Urinary bladder (tissue), 4 donors: ENCODE measurements around the gene LARP4B. TPM values are rescaled to one million over a fixed set of nuclear protein-coding genes. Genes with fewer than 3 reads are reported as not detected.

Experiments
- DNase-seq: peaks from one replicate; pipeline ENCODE4 v3.0.0-alpha.2; 2015; ENCODE audit errors: extremely low spot score
- H3K27ac ChIP-seq: one replicate; pipeline ENCODE4 v1.5.1; 2013; ENCODE audit warnings: low read depth, mild to moderate bottlenecking, moderate library complexity
- H3K36me3 ChIP-seq: one replicate; pipeline ENCODE4 v1.6.1; 2013; ENCODE audit warnings: mild to moderate bottlenecking, moderate library complexity; ENCODE audit not compliant: insufficient read depth
- H3K4me1 ChIP-seq: one replicate; pipeline ENCODE4 v1.6.1; 2013; ENCODE audit warnings: mild to moderate bottlenecking, moderate library complexity; ENCODE audit not compliant: insufficient read depth
- H3K4me3 ChIP-seq: one replicate; pipeline ENCODE4 v1.5.1; 2013; ENCODE audit warnings: low read depth, low read length
- WGBS: extraction: QIAGEN DNeasy Blood & Tissue Kit; methylation state at CpG from one replicate; pipeline ENCODE4 v1.1.7; 2013; 5-methylcytosine and 5-hydroxymethylcytosine counted together
- polyA plus RNA-seq: library from polyadenylated mRNA; stranded (reverse); fragments of 200-250 nt; gene quantifications from one replicate; pipeline ENCODE4 v1.2.3, GENCODE V29; 2013
- total RNA-seq: library from RNA; depleted of rRNA; stranded (reverse); fragments of >200 nt; gene quantifications from one replicate; pipeline ENCODE4 v1.2.3, GENCODE V29; 2014
- donor health status: healthy with polysubstance abuse.
- donor health status: healthy.

The LARP4B gene
- total and polyA plus RNA-seq, 2 donors: 19.1 to 28.4 TPM

DNA sequence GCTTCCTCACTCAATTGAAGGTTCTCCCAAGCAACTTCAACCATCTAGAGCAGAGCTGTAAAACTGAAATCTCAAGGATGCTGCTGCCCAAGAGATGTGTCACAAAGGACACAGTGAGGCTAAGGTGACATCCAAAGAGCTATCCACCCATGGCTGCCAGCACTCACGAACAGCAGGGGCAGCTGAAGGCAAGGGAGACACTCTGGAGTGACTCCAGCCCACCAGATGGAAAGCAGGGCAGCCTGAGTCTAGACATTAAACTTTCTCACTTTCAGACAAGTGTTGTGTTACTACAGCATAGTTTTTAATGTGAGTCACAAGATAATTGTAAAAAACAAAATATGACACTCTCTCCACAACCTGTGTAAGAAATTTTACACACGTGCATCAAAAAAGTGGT, 113.5 kb downstream of the LARP4B start:
- WGBS: 84% methylated on average over 2 of the region's 2 CpGs
- H3K4me3 ChIP-seq: no peak overlapping the region
- H3K4me1 ChIP-seq: no peaks in the 10 kb centered on the region
- H3K27ac ChIP-seq: no peak overlapping the region
- peaks cover 9% of the 10 kb centered on the region for H3K36me3 ChIP-seq
- no peak for DNase-seq

DNA sequence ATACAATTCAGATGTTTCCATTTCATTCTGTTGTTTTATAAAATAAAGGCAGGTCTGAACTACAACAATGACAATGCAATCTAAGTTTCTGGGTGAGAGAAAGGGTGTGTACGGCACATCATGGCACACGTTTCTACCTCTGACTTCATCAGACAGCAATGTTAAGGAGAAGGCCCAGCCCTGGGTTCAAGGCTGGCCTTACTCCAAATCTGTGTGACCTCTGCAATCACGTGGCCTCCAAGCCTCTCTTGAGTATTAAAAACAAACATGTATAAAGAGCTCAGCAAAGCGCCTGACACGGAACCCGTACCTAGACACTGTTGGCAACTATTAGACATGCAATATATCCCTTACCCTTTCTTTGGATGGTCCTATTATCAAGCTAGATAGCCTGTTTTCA, 114.1 kb downstream of the LARP4B start:
- WGBS: 79% methylated on average over 6 of the region's 6 CpGs

DNA sequence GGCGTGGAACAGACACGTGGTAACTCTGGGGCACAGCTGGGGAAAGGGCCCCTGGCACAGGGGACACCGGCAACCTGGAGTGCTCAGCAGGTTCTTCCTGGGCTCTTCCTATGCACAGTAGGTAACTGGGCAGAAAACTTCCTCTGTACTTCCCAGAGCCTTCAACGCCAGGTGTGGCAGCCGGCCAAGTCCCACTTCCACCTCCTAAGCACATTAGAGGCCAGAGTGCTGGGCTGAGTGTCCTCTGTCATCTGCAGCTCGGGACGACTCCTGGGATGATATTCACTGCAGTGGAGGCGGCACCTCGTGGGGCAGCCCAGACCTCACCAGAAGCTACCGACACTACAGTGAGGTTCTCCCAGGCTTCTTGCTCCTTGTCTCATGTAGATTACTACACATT, 114.5 kb downstream of the LARP4B start:
- H3K27ac ChIP-seq: no peak overlapping the region
- DNase-seq: no peak
- H3K4me1 ChIP-seq: no peaks in the 10 kb centered on the region
- peaks cover 9% of the 10 kb centered on the region for H3K36me3 ChIP-seq
- no peak overlapping the region for H3K4me3 ChIP-seq
- 87% methylated on average over 10 of the region's 10 CpGs for WGBS

More for the DNA sequence above, 114.1 kb downstream of the LARP4B start:
- H3K36me3 ChIP-seq: peaks cover 9% of the 10 kb centered on the region
- no peak overlapping the region for H3K4me3 ChIP-seq
- no peak overlapping the region for H3K27ac ChIP-seq
- DNase-seq: no peak
- H3K4me1 ChIP-seq: no peaks in the 10 kb centered on the region

DNA sequence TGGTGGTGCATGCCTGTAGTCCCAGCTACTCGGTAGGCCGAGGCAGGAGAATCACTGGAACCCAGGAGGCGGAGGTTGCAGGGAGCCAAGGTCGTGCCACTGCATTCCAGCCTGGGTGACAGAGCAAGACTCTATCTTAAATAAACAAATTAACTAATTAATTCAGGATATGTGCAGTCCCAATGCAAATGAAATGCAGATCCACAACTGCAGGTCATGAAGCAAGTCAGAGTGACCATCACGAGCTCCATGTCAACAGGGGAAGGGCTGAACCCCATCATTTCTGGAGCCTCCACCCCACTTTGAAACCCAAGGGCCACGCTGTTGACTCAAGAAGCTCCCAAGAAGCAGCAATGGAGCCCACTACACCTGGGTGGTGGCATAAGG, 115.4 kb downstream of the LARP4B start:
- peaks cover 9% of the 10 kb centered on the region for H3K36me3 ChIP-seq
- no peak for DNase-seq
- 92% methylated on average over 6 of the region's 6 CpGs for WGBS
- H3K4me3 ChIP-seq: no peak overlapping the region
- H3K4me1 ChIP-seq: no peaks in the 10 kb centered on the region
- no peak overlapping the region for H3K27ac ChIP-seq

DNA sequence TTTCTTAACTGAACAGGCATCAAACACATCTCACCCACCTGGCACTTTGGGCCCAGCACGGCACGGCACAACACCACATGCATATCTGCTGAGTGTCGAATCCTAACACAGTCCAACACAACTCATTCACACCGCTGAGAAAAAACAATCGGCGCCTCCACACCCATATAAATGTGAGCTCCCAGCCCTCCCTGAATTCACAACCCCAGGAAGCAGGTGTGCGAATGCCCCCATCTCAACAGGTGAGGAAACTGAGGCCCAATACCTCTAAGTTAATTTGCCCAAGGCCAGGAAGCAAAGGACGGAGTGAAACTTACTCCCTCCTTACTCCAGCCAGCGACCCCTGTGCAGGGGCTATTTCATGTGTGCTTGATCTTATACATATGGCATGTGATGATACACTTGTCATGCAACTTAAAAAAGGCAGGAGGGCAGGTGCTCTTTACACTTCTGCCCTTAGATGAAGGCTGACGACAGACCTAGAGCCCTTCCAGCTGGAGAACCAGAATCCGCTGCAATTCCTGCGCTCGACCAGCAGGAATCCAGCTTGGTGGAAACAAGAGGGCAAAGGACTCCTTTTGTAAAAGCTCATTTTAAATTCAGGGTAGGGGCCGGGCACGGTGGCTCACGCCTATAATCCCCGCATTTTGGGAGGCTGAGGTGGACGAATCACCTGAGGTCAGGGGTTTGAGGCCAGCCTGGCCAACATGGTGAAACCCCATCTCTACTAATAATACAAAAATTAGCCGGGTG, 116.0 kb downstream of the LARP4B start:
- no peak overlapping the region for H3K27ac ChIP-seq
- no peak for DNase-seq
- H3K36me3 ChIP-seq: peaks cover 9% of the 10 kb centered on the region
- no peaks in the 10 kb centered on the region for H3K4me1 ChIP-seq
- H3K4me3 ChIP-seq: no peak overlapping the region
- WGBS: 94% methylated on average over 19 of the region's 19 CpGs

DNA sequence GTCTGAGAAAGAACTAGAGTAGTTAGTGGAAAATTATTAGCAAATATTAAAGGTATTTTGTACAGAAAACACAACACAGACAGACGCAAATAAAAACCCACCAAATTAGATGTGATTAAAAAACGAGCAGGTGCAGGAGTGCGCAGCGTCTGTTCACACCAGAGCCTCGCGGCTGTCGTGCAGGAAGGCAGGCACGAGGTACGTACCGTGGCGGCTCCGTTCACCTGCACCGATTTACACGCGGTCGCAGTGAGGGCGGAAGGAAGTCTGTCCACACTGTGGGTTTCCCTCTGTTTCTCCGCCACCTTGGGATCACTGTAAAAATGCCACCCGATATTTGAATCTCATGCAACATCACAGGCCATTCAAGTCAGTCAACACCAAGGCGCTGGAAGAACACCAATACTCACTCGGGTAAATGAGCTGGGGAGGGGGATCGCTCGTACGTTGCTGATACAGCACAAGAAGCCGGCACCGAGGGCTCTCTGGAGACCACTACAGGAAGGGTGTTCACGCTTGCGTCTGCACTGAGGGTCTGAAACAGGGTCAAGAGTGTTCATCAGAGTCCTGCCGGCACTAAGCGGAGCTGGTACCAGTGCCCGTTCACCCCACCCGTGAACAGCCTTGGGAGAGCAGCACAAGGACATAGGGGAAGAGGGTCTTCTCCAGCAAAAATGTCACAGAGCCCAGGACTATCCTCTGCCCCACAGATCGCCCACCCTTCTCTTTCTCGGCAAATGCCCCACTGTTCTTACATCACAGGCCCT, 116.8 kb downstream of the LARP4B start:
- peaks cover 9% of the 10 kb centered on the region for H3K36me3 ChIP-seq
- no peak overlapping the region for H3K4me3 ChIP-seq
- no peak for DNase-seq
- no peaks in the 10 kb centered on the region for H3K4me1 ChIP-seq
- 96% methylated on average over 34 of the region's 34 CpGs for WGBS
- no peak overlapping the region for H3K27ac ChIP-seq

DNA sequence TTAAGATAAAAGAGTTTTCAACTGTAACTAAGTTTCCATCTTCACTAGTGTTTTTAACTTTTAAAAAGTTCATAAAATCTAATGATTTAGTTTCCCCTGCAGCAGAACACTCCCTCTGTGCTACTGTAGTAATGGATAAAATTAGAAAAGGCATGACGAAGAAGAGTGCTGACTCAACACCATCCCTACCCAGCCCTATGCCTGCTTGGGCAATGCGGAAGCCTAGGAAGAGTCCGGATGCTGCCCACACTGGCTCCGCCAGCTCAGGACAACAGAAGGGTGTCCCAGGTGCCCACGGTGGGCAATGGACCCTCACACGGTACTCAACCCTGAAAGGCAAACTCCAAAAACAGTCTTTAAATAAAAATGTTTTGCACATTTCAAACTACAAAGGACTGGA, 118.2 kb downstream of the LARP4B start:
- 93% methylated on average over 6 of the region's 6 CpGs for WGBS
- Histone ChIP-seq H3K4me3 (no peak overlapping the region), H3K27ac (no peak overlapping the region), H3K4me1 (no peaks in the 10 kb centered on the region), H3K36me3 (peaks cover 8% of the 10 kb centered on the region)
- DNase-seq: no peak

DNA sequence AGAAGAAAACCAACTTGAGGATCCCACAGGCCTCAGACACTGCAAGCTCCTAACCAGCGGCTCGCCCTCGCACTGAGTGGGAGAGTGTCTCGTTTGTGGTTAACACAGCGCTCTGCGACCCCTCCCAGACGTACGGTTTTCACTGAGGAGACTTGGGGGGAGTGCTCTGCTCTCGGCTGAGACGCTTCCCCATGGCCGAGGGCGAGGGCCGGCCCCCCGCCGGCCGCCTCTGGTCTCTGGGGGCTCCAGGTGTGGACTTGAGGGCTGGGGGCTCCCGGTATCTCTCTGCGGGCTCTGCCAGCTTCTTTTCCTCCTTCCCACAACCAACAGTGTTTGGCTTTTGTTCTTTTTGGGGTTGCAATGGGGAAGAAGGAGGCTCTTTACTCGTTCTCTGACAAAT, 118.7 kb downstream of the LARP4B start:
- no peak overlapping the region for H3K27ac ChIP-seq

DNA sequence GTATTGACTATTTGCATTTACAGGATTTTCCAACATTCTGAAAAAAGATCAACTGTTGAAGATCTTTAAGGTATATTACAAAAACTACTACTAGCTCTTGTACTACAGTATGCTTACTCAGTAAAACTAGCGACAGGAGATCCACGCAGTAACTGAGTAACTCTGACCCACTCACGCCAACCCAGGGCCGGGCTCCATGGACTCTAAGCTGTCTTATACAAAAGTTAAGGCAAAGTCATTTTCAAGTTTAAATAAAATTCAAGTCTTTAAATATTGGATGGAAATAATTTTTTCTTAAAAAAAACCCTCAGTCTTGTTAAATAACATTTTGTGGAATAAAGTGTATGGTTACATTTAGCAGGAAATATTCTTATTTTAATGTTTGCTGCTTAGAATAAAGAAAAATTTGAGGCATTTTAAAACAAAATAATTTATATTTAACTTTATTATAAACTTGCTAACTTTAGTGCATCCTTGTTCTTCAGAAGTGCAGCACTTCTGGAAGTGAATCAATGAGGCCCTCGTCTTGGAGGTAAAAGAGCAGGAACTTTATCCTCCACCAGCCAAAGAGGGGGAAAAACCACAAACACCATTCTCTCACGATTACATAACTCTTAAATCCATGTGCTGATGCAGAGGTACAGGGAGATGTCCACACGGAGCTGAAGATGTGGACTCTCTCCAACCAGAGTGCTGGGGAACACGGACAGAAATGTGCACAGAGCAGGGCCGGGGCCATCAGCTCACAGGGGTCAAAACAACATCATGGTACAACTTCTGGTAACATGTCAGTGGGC, 119.9 kb downstream of the LARP4B start:
- no peak for DNase-seq
- WGBS: 79% methylated on average over 9 of the region's 9 CpGs
- H3K4me3 ChIP-seq: no peak overlapping the region
- H3K36me3 ChIP-seq: peaks cover 8% of the 10 kb centered on the region
- no peaks in the 10 kb centered on the region for H3K4me1 ChIP-seq
- H3K27ac ChIP-seq: no peak overlapping the region

More for the DNA sequence above, 118.7 kb downstream of the LARP4B start:
- H3K36me3 ChIP-seq: peaks cover 8% of the 10 kb centered on the region
- no peak overlapping the region for H3K4me3 ChIP-seq
- H3K4me1 ChIP-seq: no peaks in the 10 kb centered on the region
- DNase-seq: no peak
- 93% methylated on average over 19 of the region's 19 CpGs for WGBS

DNA sequence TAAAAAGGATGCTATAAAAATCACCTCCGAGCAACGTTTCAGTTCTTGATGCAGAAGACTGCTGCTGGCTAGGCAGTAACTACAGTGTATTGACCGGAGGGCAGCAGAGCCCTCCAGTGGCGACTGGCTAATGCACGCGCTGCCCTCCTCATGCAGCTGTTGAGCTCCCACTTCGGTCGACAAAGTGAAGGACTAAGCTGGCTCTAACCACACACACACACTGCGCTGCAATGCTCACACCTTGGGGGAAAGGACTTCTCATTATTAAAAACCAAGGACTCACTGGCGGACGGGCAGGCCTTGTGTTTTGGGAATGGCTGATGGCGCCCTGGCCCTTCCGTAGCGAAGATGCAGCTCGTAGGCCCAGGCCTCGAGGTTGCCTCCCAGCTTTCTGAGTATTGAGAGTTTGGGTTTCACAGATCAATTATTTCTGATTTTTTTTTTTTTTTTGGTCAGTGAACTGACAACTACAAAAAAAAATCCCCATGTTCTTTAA, 121.1 kb downstream of the LARP4B start:
- Histone ChIP-seq H3K36me3 (peaks cover 7% of the 10 kb centered on the region), H3K4me3 (no peak overlapping the region), H3K4me1 (no peaks in the 10 kb centered on the region), H3K27ac (no peak overlapping the region)
- DNase-seq: no peak
- 65% methylated on average over 16 of the region's 16 CpGs for WGBS

DNA sequence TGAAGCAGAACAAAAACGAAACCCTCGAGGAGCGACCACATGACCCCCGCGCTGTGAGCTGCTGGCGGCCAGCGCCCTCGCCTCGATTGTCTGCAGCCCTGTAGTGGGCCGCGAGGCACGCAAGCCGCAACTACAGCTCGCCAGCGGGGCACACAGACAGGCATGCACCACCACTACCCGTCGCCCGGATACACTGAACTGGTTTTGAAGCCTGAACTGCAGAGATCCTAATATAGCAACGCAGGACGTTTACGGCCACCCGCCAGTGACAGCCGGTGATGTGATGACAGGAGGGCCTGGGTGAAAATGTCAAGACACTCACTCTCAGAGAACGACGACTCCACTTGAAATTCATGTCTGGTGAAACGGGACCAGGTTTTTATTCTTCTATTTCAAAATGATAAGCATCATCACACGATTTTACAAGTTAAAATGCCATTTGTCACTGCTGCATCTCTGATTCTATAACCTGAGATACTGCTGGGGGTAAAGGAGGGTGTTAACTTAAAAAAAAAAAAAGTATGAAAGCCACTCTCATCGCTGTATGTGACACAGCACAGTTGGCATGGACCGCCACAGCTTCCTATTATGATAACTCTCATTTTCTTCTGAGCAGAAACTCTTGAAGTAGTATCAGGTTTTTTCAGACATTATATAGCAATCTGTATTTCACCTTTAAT, 121.7 kb downstream of the LARP4B start:
- Histone ChIP-seq H3K4me3 (no peak overlapping the region), H3K36me3 (peaks cover 6% of the 10 kb centered on the region), H3K27ac (no peak overlapping the region), H3K4me1 (no peaks in the 10 kb centered on the region)
- no peak for DNase-seq
- 92% methylated on average over 29 of the region's 29 CpGs for WGBS

DNA sequence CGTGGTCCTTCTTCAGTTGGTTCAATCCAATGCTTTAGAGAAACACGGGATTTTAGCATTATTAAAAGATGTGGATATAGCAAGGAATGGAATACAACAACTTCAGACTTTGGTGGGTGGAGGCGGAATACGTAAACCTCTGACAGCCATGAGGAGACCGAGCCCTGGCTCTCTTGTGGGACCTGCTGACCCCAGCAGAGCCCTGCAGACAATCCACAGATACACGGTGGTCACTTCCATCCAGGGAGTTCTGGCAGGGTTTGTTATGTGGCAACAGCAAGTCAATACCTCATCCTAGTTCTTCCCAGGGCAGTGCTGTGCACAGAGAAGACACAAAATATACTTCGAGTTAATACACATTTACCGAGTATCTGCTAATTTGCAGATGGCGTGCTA, 123.5 kb downstream of the LARP4B start:
- no peak for DNase-seq
- Histone ChIP-seq H3K4me3 (no peak overlapping the region), H3K4me1 (no peaks in the 10 kb centered on the region), H3K36me3 (peaks cover 4% of the 10 kb centered on the region), H3K27ac (no peak overlapping the region)
- 89% methylated on average over 9 of the region's 9 CpGs for WGBS
